Naive thymus-derived CD4-positive, alpha-beta T cell (primary cell): ENCODE data around the gene AGAP1. TPM values are rescaled to one million over a fixed set of nuclear protein-coding genes. Genes with fewer than 3 reads are reported as not detected.

Experiments used
- ATAC-seq: fragments of 150-1000 bp; cut with Tn5 transposase; 2 replicates; pipeline ENCODE4 v1.10.0; 2021; ENCODE audit warnings: mild to moderate bottlenecking, moderate library complexity
- CTCF ChIA-PET: fragments of 350-600 bp; sonication (Branson Sonifier 250); formaldehyde crosslinking; loops from one replicate; lab custom pipeline; 2021; ENCODE audit warnings: antibody characterized with exemption; lab: Charles Lee
- POLR2A ChIA-PET: fragments of 350-600 bp; sonication (Branson Sonifier 250); formaldehyde crosslinking; loops from one replicate; lab custom pipeline; 2021; ENCODE audit warnings: antibody characterized with exemption, inconsistent platforms; lab: Charles Lee
- DNase-seq, 9 donors: peaks; one replicate each; pipeline versions ENCODE4 v3.0.0 to v3.0.0-alpha.2; 2020 to 2022; ENCODE audit warnings: mixed read lengths in 1 of 9
- H3K27ac ChIP-seq: one replicate; pipeline ENCODE4 v1.7.0; 2013; ENCODE audit warnings: mild to moderate bottlenecking, low read depth, low read length, moderate library complexity
- H3K27me3 ChIP-seq, 2 donors: one replicate each; pipeline ENCODE4 v1.7.0; 2013; ENCODE audit warnings: low read length in 2 of 2, mild to moderate bottlenecking in 2 of 2, moderate library complexity in 2 of 2; ENCODE audit not compliant: control insufficient read depth in 2 of 2, insufficient read depth in 2 of 2
- H3K36me3 ChIP-seq, 3 experiments: 1 replicate in 2 of 3; 2 replicates in 1 of 3; pipeline ENCODE4 v1.7.0; 2013; ENCODE audit warnings: low read length in 3 of 3, mild to moderate bottlenecking in 3 of 3, moderate library complexity in 1 of 3; ENCODE audit not compliant: insufficient read depth in 3 of 3, control insufficient read depth in 2 of 3
- H3K4me1 ChIP-seq, 2 donors: one replicate each; pipeline ENCODE4 v1.7.0; 2013; ENCODE audit warnings: low read length in 2 of 2, mild to moderate bottlenecking in 2 of 2, moderate library complexity in 1 of 2; ENCODE audit not compliant: control insufficient read depth in 2 of 2, insufficient read depth in 2 of 2
- H3K4me3 ChIP-seq: 2 replicates; pipeline ENCODE4 v1.7.0; 2013; ENCODE audit warnings: mild to moderate bottlenecking, low read length
- H3K9me3 ChIP-seq, 3 experiments: 1 replicate in 2 of 3; 2 replicates in 1 of 3; pipeline ENCODE4 v1.7.0; 2013; ENCODE audit warnings: low read length in 3 of 3; ENCODE audit not compliant: control insufficient read depth in 2 of 3
- H3K27ac Mint-ChIP-seq, 9 donors: one replicate each; pipeline ENCODE4 v1.8.0; 2020 to 2022; ENCODE audit warnings: mixed read lengths in 9 of 9, mild to moderate bottlenecking in 8 of 9, moderate library complexity in 5 of 9, inconsistent platforms in 2 of 9
- H3K27me3 Mint-ChIP-seq, 5 donors: one replicate each; pipeline ENCODE4 v1.8.0; 2021 to 2022; ENCODE audit warnings: mixed read lengths in 5 of 5, mild to moderate bottlenecking in 1 of 5
- H3K36me3 Mint-ChIP-seq, 5 donors: one replicate each; pipeline ENCODE4 v1.8.0; 2020 to 2022; ENCODE audit warnings: mixed read lengths in 5 of 5, mild to moderate bottlenecking in 3 of 5, inconsistent platforms in 1 of 5
- H3K4me1 Mint-ChIP-seq, 7 donors: one replicate each; pipeline ENCODE4 v1.8.0; 2020 to 2022; ENCODE audit warnings: mixed read lengths in 7 of 7, mild to moderate bottlenecking in 3 of 7, inconsistent platforms in 1 of 7
- H3K4me3 Mint-ChIP-seq, 10 donors: one replicate each; pipeline ENCODE4 v1.8.0; 2020 to 2022; ENCODE audit warnings: mild to moderate bottlenecking in 10 of 10, mixed read lengths in 10 of 10, moderate library complexity in 6 of 10, inconsistent platforms in 2 of 10
- H3K9me3 Mint-ChIP-seq, 11 donors: one replicate each; pipeline ENCODE4 v1.8.0; 2020 to 2022; ENCODE audit warnings: mixed read lengths in 11 of 11, mild to moderate bottlenecking in 4 of 11, inconsistent platforms in 1 of 11, moderate library complexity in 1 of 11
- intact Hi-C, 2 donors: fragments of 100-400 bp; cut with micrococcal nuclease; formaldehyde crosslinking; loops; one replicate each; pipeline ENCODE4 v1.15.1; 2023
- polyA plus RNA-seq, 2 donors: library from polyadenylated mRNA; unstranded; fragments of 300-500 nt; fragmentation: Illumina TruSeq; gene quantifications; one replicate each; pipeline ENCODE4 v1.2.3, GENCODE V29; 2021
- total RNA-seq, 6 experiments: library from RNA in 5 of 6; stranded (reverse) in 5 of 6; gene quantifications; 1 replicate in 5 of 6; 2 replicates in 1 of 6; pipeline ENCODE4 v1.2.3 and lab custom pipeline; 2021 to 2026

Gene AGAP1
- total and polyA plus RNA-seq, 7 experiments from 2014 or later, result 0.35 to 9.6 (median 0.85) TPM; not detected in 2

- Mint-ChIP-seq H3K4me1 (no peaks in the 10 kb centered on the region), H3K9me3 (peaks cover 0 to 1% (median 0%) of the 10 kb centered on the region in 11 donors), H3K27ac (no peak overlapping the region), H3K36me3 (no peaks in the 10 kb centered on the region), H3K4me3 (no peak overlapping the region), H3K27me3 (peaks cover 0 to 12% (median 8%) of the 10 kb centered on the region in 5 donors)
- Histone ChIP-seq H3K27me3 (no peaks in the 10 kb centered on the region), H3K9me3 (no peaks in the 10 kb centered on the region), H3K36me3 (no peaks in the 10 kb centered on the region), H3K27ac (no peak overlapping the region), H3K4me1 (no peaks in the 10 kb centered on the region), H3K4me3 (no peak overlapping the region)
- ATAC-seq (no peak), DNase-seq (no peak)
- CTCF ChIA-PET, result no interaction called here
- intact Hi-C loops, result loop anchor here in 1 of 2 donors (10.0 kb wide), 1 partner anchor 1618 kb away; no protein-coding TSS in a partner anchor
- POLR2A ChIA-PET, result no interaction called here
Observed at GRCh38 chr2:235592836-235593235, 99.0 kb downstream of the AGAP1 start.

DNA sequence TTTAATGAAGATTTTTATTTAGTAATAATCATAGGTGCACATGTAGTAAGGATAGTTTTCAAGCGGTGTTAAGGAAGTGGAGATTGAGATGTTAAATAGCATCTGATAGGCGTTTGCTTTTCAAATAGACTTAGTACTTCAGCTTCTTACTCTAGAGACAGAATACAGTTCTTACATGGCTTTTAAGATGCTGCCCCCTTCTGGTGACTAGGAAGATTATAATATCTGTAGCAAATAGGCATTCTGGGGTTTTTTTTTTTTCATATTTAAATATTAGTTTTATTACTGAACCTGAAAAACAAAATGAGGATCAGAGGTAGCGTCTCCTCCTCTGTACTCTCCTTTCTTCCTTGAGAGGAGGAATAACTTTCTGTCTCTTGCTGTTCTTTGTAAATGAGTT, 100.2 kb downstream of the AGAP1 start:
- H3K9me3 ChIP-seq, result no peaks in the 10 kb centered on the region
- ATAC-seq (no peak), DNase-seq (peak in 4 of 9 donors; percentile 2 to 20 (median 8))
- no peak overlapping the region for H3K27ac ChIP-seq
- ChIA-PET POLR2A (no interaction called here), CTCF (interaction anchor here (0.6 kb wide), 1 partner anchor 64 kb away, joined by 3 read pairs; no protein-coding TSS in a partner anchor)
- H3K4me1 ChIP-seq, result no peaks in the 10 kb centered on the region
- no peaks in the 10 kb centered on the region for H3K36me3 ChIP-seq
- Mint-ChIP-seq H3K36me3 (no peaks in the 10 kb centered on the region), H3K27me3 (peaks cover 0 to 12% (median 8%) of the 10 kb centered on the region in 5 donors), H3K4me1 (no peaks in the 10 kb centered on the region), H3K4me3 (no peak overlapping the region), H3K27ac (no peak overlapping the region), H3K9me3 (peaks cover 0 to 6% (median 0%) of the 10 kb centered on the region in 11 donors)
- no peak overlapping the region for H3K4me3 ChIP-seq
- H3K27me3 ChIP-seq, result no peaks in the 10 kb centered on the region
- intact Hi-C loops, result loop anchor here in 1 of 2 donors (10.0 kb wide), 1 partner anchor 1619 kb away; no protein-coding TSS in a partner anchor

DNA sequence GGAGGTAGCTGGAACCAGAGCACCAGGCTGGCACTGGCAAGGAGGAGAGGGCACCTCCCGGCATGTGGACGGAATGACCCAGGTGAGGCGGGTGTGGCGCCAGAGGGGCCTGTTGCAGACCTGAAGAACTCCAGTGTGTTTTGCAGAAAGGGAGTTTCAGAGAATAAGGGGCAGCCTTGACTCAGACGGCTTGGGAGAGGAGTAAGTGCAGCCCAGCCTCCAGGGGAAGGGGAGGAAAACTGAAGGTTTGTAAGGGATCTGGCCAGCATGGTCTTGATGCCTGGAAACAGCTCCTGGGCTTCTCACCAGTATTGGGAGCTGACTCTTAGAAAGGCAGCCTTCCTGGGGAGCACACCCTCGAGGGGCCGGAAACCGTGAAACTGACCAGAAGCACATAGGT, 101.1 kb downstream of the AGAP1 start:
- H3K4me3 Mint-ChIP-seq, result no peak overlapping the region
- Histone ChIP-seq H3K36me3 (no peaks in the 10 kb centered on the region), H3K9me3 (no peaks in the 10 kb centered on the region), H3K27ac (no peak overlapping the region), H3K27me3 (no peaks in the 10 kb centered on the region), H3K4me3 (no peak overlapping the region), H3K4me1 (no peaks in the 10 kb centered on the region)
- ATAC-seq, result no peak
- H3K27ac Mint-ChIP-seq, result no peak overlapping the region
- H3K9me3 Mint-ChIP-seq, result peaks cover 0 to 6% (median 0%) of the 10 kb centered on the region in 11 donors
- no peak for DNase-seq
- H3K4me1 Mint-ChIP-seq, result no peaks in the 10 kb centered on the region
- ChIA-PET POLR2A (interaction anchor here (0.6 kb wide), 1 partner anchor 10 kb away, joined by 3 read pairs; no protein-coding TSS in a partner anchor), CTCF (interaction anchor here (0.6 to 0.7 kb wide), 2 partner anchors 460 to 1051 kb away, joined by 3 to 9 read pairs; no protein-coding TSS in a partner anchor)
- peaks cover 0 to 12% (median 8%) of the 10 kb centered on the region in 5 donors for H3K27me3 Mint-ChIP-seq
- no peaks in the 10 kb centered on the region for H3K36me3 Mint-ChIP-seq
- intact Hi-C loops, result loop anchor here in 1 of 2 donors (10.0 kb wide), 1 partner anchor 1620 kb away; no protein-coding TSS in a partner anchor

- CTCF ChIA-PET, result interaction anchor here (0.7 kb wide), 1 partner anchor 461 kb away, joined by 9 read pairs; no protein-coding TSS in a partner anchor
- Mint-ChIP-seq H3K9me3 (peaks cover 0 to 6% (median 0%) of the 10 kb centered on the region in 11 donors), H3K27me3 (peaks cover 0 to 12% (median 8%) of the 10 kb centered on the region in 5 donors), H3K4me3 (no peak overlapping the region), H3K4me1 (no peaks in the 10 kb centered on the region), H3K27ac (no peak overlapping the region), H3K36me3 (no peaks in the 10 kb centered on the region)
- Histone ChIP-seq H3K36me3 (no peaks in the 10 kb centered on the region), H3K27ac (no peak overlapping the region), H3K27me3 (no peaks in the 10 kb centered on the region), H3K9me3 (no peaks in the 10 kb centered on the region), H3K4me3 (no peak overlapping the region), H3K4me1 (no peaks in the 10 kb centered on the region)
- DNase-seq (peak in 4 of 9 donors; percentile 1 to 31 (median 4)), ATAC-seq (no peak)
- POLR2A ChIA-PET, result interaction anchor here (0.6 kb wide), 1 partner anchor 10 kb away, joined by 3 read pairs; no protein-coding TSS in a partner anchor
- intact Hi-C loops, result loop anchor here in 1 of 2 donors (10.0 kb wide), 1 partner anchor 1621 kb away; no protein-coding TSS in a partner anchor
Observed at GRCh38 chr2:235595422-235596010, 101.7 kb downstream of the AGAP1 start.

GRCh38 chr2:235596272-235596671, 102.4 kb downstream of the AGAP1 start:
- no peaks in the 10 kb centered on the region for H3K36me3 Mint-ChIP-seq

DNA sequence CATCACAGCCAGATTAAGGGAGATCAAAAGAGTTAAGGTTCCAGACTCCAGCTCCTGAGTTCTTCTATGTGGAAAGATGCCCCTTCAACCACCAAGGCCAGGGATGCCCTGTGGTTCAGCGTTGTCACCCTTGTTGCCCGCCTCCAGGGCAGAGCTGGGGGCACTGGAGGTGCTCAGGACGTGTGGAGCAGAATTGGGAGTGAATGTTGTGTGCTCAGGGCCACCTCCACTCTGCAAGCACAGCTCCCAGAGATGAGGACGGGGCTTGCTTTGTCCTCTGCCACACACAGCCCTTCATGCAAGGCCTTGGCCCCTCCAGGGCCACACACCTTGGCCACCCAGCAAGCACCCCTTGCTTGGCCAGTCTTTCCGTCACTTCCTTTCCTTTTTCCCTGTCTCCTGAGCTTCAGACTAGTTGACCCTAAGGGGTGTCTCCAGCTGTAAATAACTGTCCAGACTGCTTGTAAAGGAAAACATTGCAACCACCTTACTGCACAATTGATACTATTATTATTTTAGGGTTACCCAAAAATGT, 103.3 kb downstream of the AGAP1 start:
- peaks cover 0 to 6% (median 0%) of the 10 kb centered on the region in 11 donors for H3K9me3 Mint-ChIP-seq
- no peaks in the 10 kb centered on the region for H3K4me1 Mint-ChIP-seq
- Histone ChIP-seq H3K36me3 (no peaks in the 10 kb centered on the region), H3K4me1 (no peaks in the 10 kb centered on the region), H3K27ac (no peak overlapping the region), H3K4me3 (no peak overlapping the region), H3K27me3 (no peaks in the 10 kb centered on the region), H3K9me3 (no peaks in the 10 kb centered on the region)
- H3K27ac Mint-ChIP-seq, result no peak overlapping the region
- H3K36me3 Mint-ChIP-seq, result no peaks in the 10 kb centered on the region
- ChIA-PET CTCF (no interaction called here), POLR2A (no interaction called here)
- ATAC-seq (no peak), DNase-seq (no peak)
- intact Hi-C loops, result loop anchor here in 1 of 2 donors (10.0 kb wide), 1 partner anchor 1622 kb away; no protein-coding TSS in a partner anchor
- H3K4me3 Mint-ChIP-seq, result no peak overlapping the region
- peaks cover 0 to 18% (median 8%) of the 10 kb centered on the region in 5 donors for H3K27me3 Mint-ChIP-seq

More at GRCh38 chr2:235596272-235596671, 102.4 kb downstream of the AGAP1 start:
- Mint-ChIP-seq H3K27me3 (peaks cover 0 to 18% (median 8%) of the 10 kb centered on the region in 5 donors), H3K4me3 (no peak overlapping the region), H3K4me1 (no peaks in the 10 kb centered on the region), H3K9me3 (peaks cover 0 to 6% (median 0%) of the 10 kb centered on the region in 11 donors), H3K27ac (no peak overlapping the region)
- H3K27ac ChIP-seq, result no peak overlapping the region
- H3K27me3 ChIP-seq, result no peaks in the 10 kb centered on the region
- ATAC-seq, result no peak
- no peaks in the 10 kb centered on the region for H3K9me3 ChIP-seq
- CTCF ChIA-PET, result no interaction called here
- H3K36me3 ChIP-seq, result no peaks in the 10 kb centered on the region
- POLR2A ChIA-PET, result no interaction called here
- no peak overlapping the region for H3K4me3 ChIP-seq
- intact Hi-C loops, result loop anchor here in 1 of 2 donors (10.0 kb wide), 1 partner anchor 1621 kb away; no protein-coding TSS in a partner anchor
- DNase-seq, result no peak
- H3K4me1 ChIP-seq, result no peaks in the 10 kb centered on the region
